Vagina (tissue), 2 donors: ENCODE results near the gene LGALS4. TPM values are rescaled to one million over a fixed set of nuclear protein-coding genes. Genes with fewer than 3 reads are reported as not detected.
"Not testable (repeated sequence)": the region's sequence is repeated elsewhere in the genome, so short reads cannot be mapped to it uniquely, and the experiment has no call there.

Source experiments
- DNase-seq, 2 donors: peaks; one replicate each; pipeline ENCODE4 v3.0.0-alpha.2; 2017; ENCODE audit errors: extremely low spot score in 2 of 2
- H3K27ac ChIP-seq: fragments of 200-600 bp; sonication (generic); one replicate; pipeline ENCODE4 v1.5.1; 2019
- H3K27me3 ChIP-seq: fragments of 200-600 bp; sonication (generic); one replicate; pipeline ENCODE4 v1.5.1; 2019
- H3K36me3 ChIP-seq, 2 donors: fragments of 200-600 bp; sonication (generic); one replicate each; pipeline ENCODE4 v1.5.1; 2017 to 2019
- H3K4me1 ChIP-seq: fragments of 200-600 bp; sonication (generic); one replicate; pipeline ENCODE4 v1.5.1; 2019
- H3K4me3 ChIP-seq, 2 donors: fragments of 200-600 bp; sonication (generic); 1 replicate in 1 of 2; 2 replicates in 1 of 2; pipeline ENCODE4 v1.5.1; 2016 to 2019
- H3K9me3 ChIP-seq: fragments of 200-600 bp; sonication (generic); one replicate; pipeline ENCODE4 v1.5.1; 2019
- CTCF ChIP-seq, 3 experiments: fragments of 450-650 bp in 2 of 3; fragments of 200-600 bp in 1 of 3; sonication (generic) in 1 of 3; IDR thresholded peaks; one replicate each; pipeline ENCODE4 v1.5.1; 2017 to 2019; ENCODE audit warnings: antibody characterized with exemption in 3 of 3, mild to moderate bottlenecking in 2 of 3, moderate library complexity in 2 of 3
- POLR2A ChIP-seq, 2 donors: fragments of 450-650 bp; IDR thresholded peaks; one replicate each; pipeline ENCODE4 v1.6.1; 2017; ENCODE audit warnings: antibody characterized with exemption in 2 of 2, mild to moderate bottlenecking in 2 of 2, moderate library complexity in 2 of 2
- POLR2AphosphoS5 ChIP-seq, 2 donors: sonication (generic); formaldehyde crosslinking; IDR thresholded peaks; one replicate each; pipeline ENCODE4 v1.9.0; 2017; ENCODE audit warnings: antibody characterized with exemption in 2 of 2, mild to moderate bottlenecking in 2 of 2, low read depth in 1 of 2; ENCODE audit not compliant: insufficient read depth in 1 of 2
- intact Hi-C: fragments of 100-400 bp; cut with DNase I; formaldehyde crosslinking; loops from one replicate; pipeline ENCODE4 v1.15.1; 2023
- total RNA-seq: library from RNA; depleted of rRNA; stranded (reverse); fragments of >200 nt; gene quantifications from one replicate; pipeline ENCODE4 v1.2.3, GENCODE V29; 2016

The LGALS4 gene
- total RNA-seq: not detected

- intact Hi-C loops: no loop called here
- no peaks in the 10 kb centered on the region for H3K4me1 ChIP-seq
- no peaks in the 10 kb centered on the region for H3K27me3 ChIP-seq
- no peak within 1 kb of the TSS for H3K4me3 ChIP-seq
- DNase-seq: no peak
- TF ChIP-seq POLR2AphosphoS5 (IDR thresholded peaks at IDR 0.05; ENCODE audit: insufficient read depth in 1 of 2, low read depth in 1 of 2): no peak
- no peaks in the 10 kb centered on the region for H3K9me3 ChIP-seq
- H3K27ac ChIP-seq: no peak within 1 kb of the TSS
- H3K36me3 ChIP-seq: peaks cover 0 to 29% of the 10 kb centered on the region in 2 donors
Measured at GRCh38 chr19:38812841-38813320, at the start of gene LGALS4. LGALS4 (minus strand) TSS chr19:38812945; CDS start chr19:38812886, 59 bp downstream.

DNA sequence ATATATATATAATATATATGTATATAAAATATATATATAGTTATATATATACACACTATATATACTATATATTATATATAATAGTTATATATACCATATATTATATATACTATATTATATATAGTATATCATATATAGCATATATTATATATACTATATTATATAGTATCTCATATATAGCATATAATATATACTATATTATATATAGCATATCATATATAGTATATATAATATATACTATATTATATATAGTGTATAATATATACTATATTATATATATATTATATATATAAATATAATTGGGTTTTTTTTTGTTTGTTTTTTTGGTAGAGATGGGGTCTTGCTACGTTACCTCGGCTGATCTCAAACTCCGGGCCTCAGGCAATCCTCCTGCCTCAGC is 48.6 kb upstream of the LGALS4 start:
- no peak for DNase-seq
- TF ChIP-seq POLR2AphosphoS5 (IDR thresholded peaks at IDR 0.05; ENCODE audit: insufficient read depth in 1 of 2, low read depth in 1 of 2) (no peak), CTCF (IDR thresholded peaks at IDR 0.05) (no peak), POLR2A (IDR thresholded peaks at IDR 0.05) (no peak)
- no peaks in the 10 kb centered on the region for H3K27me3 ChIP-seq
- H3K36me3 ChIP-seq: no peaks in the 10 kb centered on the region
- H3K27ac ChIP-seq: no peak overlapping the region
- intact Hi-C loops: no loop called here
- no peaks in the 10 kb centered on the region for H3K9me3 ChIP-seq
- H3K4me3 ChIP-seq: no peak overlapping the region
- H3K4me1 ChIP-seq: peaks cover 29% of the 10 kb centered on the region

GRCh38 chr19:38859631-38860204 is 47.0 kb upstream of the LGALS4 start:
- H3K27ac ChIP-seq, DNase-seq, intact Hi-C loops, H3K4me3 ChIP-seq, H3K27me3 ChIP-seq, H3K36me3 ChIP-seq, H3K9me3 ChIP-seq: not testable (repeated sequence)
- peaks cover 29% of the 10 kb centered on the region for H3K4me1 ChIP-seq

DNA sequence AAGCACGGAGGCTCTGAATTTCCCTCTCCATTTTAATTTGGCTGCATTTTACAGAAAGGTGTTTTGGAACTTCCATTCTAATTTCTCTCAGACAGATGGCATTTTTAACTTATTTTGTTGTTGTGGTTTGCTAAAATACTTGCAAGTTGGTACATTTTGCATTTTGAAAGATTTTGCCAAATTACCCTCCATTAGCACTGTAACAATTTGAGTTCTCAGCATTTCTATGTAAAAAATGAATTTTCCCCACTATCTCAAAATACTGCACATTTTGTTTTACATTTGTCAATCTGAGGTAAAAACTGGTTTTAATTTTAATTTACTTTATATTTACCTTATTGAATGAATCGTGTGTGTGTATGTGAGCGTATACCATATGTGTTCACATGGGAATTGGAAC is 44.1 kb upstream of the LGALS4 start:
- Histone ChIP-seq H3K36me3 (no peaks in the 10 kb centered on the region), H3K4me3 (no peak overlapping the region), H3K9me3 (no peaks in the 10 kb centered on the region), H3K27me3 (no peaks in the 10 kb centered on the region), H3K4me1 (peaks cover 12% of the 10 kb centered on the region), H3K27ac (no peak overlapping the region)
- DNase-seq: no peak
- intact Hi-C loops: no loop called here
- TF ChIP-seq CTCF (IDR thresholded peaks at IDR 0.05): no peak

GRCh38 chr19:38855751-38856150 is 43.0 kb upstream of the LGALS4 start:
- H3K9me3 ChIP-seq, H3K27ac ChIP-seq, H3K36me3 ChIP-seq, DNase-seq, H3K27me3 ChIP-seq, H3K4me3 ChIP-seq, intact Hi-C loops: not testable (repeated sequence)
- peaks cover 17% of the 10 kb centered on the region for H3K4me1 ChIP-seq

GRCh38 chr19:38854961-38855360 is 42.2 kb upstream of the LGALS4 start:
- intact Hi-C loops: loop anchor here (5.0 kb wide), 1 partner anchor 208 kb away; the partner anchor contains the start of gene ACTN4
- H3K4me1 ChIP-seq: peaks cover 18% of the 10 kb centered on the region

DNA sequence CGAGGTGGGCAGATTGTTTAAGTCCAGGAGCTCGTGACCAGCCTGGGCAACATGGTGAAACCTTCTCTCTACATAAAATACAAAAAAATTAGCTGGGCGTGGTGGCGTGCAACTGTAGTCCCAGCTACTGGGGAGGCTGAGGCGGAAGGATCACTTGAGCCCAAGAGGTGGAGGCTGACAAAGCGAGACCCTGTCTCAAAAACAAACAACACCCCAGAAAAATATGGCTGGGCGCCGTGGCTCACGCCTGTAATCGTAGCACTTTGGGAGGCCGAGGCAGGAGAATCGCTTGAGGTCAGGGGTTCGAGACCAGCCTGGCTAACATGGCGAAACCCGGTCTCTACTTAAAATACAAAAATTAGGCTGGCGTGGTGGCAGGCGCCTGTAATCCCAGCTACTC is 40.5 kb upstream of the LGALS4 start:
- Histone ChIP-seq H3K4me1 (peaks cover 25% of the 10 kb centered on the region), H3K36me3 (no peaks in the 10 kb centered on the region), H3K9me3 (no peaks in the 10 kb centered on the region), H3K27ac (no peak overlapping the region), H3K27me3 (no peaks in the 10 kb centered on the region), H3K4me3 (peak overlapping the region in 1 of 2 donors; percentile 96)
- intact Hi-C loops: loop anchor here (5.0 kb wide), 1 partner anchor 206 kb away; the partner anchor contains the start of gene ACTN4
- DNase-seq: no peak
- TF ChIP-seq POLR2A (IDR thresholded peaks at IDR 0.05) (no peak), POLR2AphosphoS5 (IDR thresholded peaks at IDR 0.05; ENCODE audit: insufficient read depth in 1 of 2, low read depth in 1 of 2) (no peak), CTCF (IDR thresholded peaks at IDR 0.05) (no peak)

More at GRCh38 chr19:38854961-38855360, 42.2 kb upstream of the LGALS4 start:
- not testable (repeated sequence) for H3K4me3 ChIP-seq, H3K27me3 ChIP-seq, H3K27ac ChIP-seq, H3K36me3 ChIP-seq, DNase-seq, H3K9me3 ChIP-seq
